Measurements from ENCODE around the gene CAD.

CAD gene

GRCh38 chr2:27275211-27276150 is 58.3 kb downstream of the CAD start, which contains the start of gene DNAJC5G:
DNAJC5G (plus strand) TSS chr2:27275433; CDS start chr2:27276729, 1,296 bp downstream.
- no peak for DNase-seq (ENCODE audit: extremely low read depth in 1 of 2, low read depth in 1 of 2)

- DNase-seq (ENCODE audit: extremely low read depth in 1 of 2, low read depth in 1 of 2) = no peak
Observed at GRCh38 chr2:27278010-27278409, 60.8 kb downstream of the CAD start.

GRCh38 chr2:27280826-27281225 is 63.7 kb downstream of the CAD start:
- no peak for DNase-seq (ENCODE audit: extremely low read depth in 1 of 2, low read depth in 1 of 2)

GRCh38 chr2:27281442-27281841 is 64.3 kb downstream of the CAD start:
- no peak for DNase-seq (ENCODE audit: extremely low read depth in 1 of 2, low read depth in 1 of 2)

- no peak for DNase-seq (ENCODE audit: extremely low read depth in 1 of 2, low read depth in 1 of 2)
Observed at GRCh38 chr2:27281855-27282559, 64.8 kb downstream of the CAD start, which contains the start of gene TRIM54. TRIM54 (plus strand) TSS chr2:27282429; CDS start chr2:27282732, 303 bp downstream.

- DNase-seq (ENCODE audit: extremely low read depth in 1 of 2, low read depth in 1 of 2) = no peak
Observed at GRCh38 chr2:27282892-27283291, 65.7 kb downstream of the CAD start.

GRCh38 chr2:27284996-27285395 is 67.8 kb downstream of the CAD start:
- no peak for DNase-seq (ENCODE audit: extremely low read depth in 1 of 2, low read depth in 1 of 2)

- DNase-seq (ENCODE audit: extremely low read depth in 1 of 2, low read depth in 1 of 2) = no peak
Observed at GRCh38 chr2:27285481-27285880, 68.3 kb downstream of the CAD start.

- no peak for DNase-seq (ENCODE audit: extremely low read depth in 1 of 2, low read depth in 1 of 2)
Observed at GRCh38 chr2:27288610-27289009, 71.4 kb downstream of the CAD start.

GRCh38 chr2:27290549-27290948 is 73.4 kb downstream of the CAD start:
- no peak for DNase-seq (ENCODE audit: extremely low read depth in 1 of 2, low read depth in 1 of 2)

- no peak for DNase-seq (ENCODE audit: extremely low read depth in 1 of 2, low read depth in 1 of 2)
Observed at GRCh38 chr2:27291865-27292264, 74.7 kb downstream of the CAD start.
